Liver (tissue), 9 donors: ENCODE data around the gene FKBP11. TPM values are rescaled to one million over a fixed set of nuclear protein-coding genes. Genes with fewer than 3 reads are reported as not detected.

Source experiments
- DNase-seq: peaks from one replicate; pipeline ENCODE4 v3.0.0-alpha.2; 2017; ENCODE audit warnings: low spot score
- H3K27ac ChIP-seq, 2 donors: one replicate each; pipeline ENCODE4 v1.7.0; 2013; ENCODE audit warnings: inconsistent platforms in 2 of 2, low read length in 2 of 2, control low read depth in 1 of 2, low read depth in 1 of 2, mild to moderate bottlenecking in 1 of 2
- H3K27me3 ChIP-seq, 4 donors: one replicate each; pipeline versions ENCODE4 v1.6.1 to v1.7.0; 2013; ENCODE audit warnings: low read length in 3 of 4, inconsistent platforms in 1 of 4, mild to moderate bottlenecking in 1 of 4, moderate library complexity in 1 of 4; ENCODE audit not compliant: control insufficient read depth in 4 of 4, insufficient read depth in 4 of 4
- H3K36me3 ChIP-seq, 4 donors: one replicate each; pipeline versions ENCODE4 v1.6.1 to v1.7.0; 2013; ENCODE audit warnings: low read length in 3 of 4, mild to moderate bottlenecking in 3 of 4, low read depth in 1 of 4, moderate library complexity in 1 of 4; ENCODE audit not compliant: control insufficient read depth in 4 of 4, insufficient read depth in 3 of 4
- H3K4me1 ChIP-seq, 4 donors: one replicate each; pipeline versions ENCODE4 v1.6.1 to v1.7.0; 2013; ENCODE audit warnings: low read length in 3 of 4, mild to moderate bottlenecking in 3 of 4, moderate library complexity in 1 of 4; ENCODE audit not compliant: control insufficient read depth in 4 of 4, insufficient read depth in 4 of 4
- H3K4me3 ChIP-seq, 3 donors: one replicate each; pipeline versions ENCODE4 v1.6.1 to v1.7.0; 2013; ENCODE audit warnings: low read length in 3 of 3, control low read depth in 1 of 3, low read depth in 1 of 3, mild to moderate bottlenecking in 1 of 3
- H3K9ac ChIP-seq, 2 donors: one replicate each; pipeline ENCODE4 v1.7.0; 2013; ENCODE audit warnings: low read length in 2 of 2, mild to moderate bottlenecking in 2 of 2, moderate library complexity in 2 of 2, control low read depth in 1 of 2, low read depth in 1 of 2
- H3K9me3 ChIP-seq, 4 donors: one replicate each; pipeline versions ENCODE4 v1.6.1 to v1.7.0; 2013; ENCODE audit warnings: low read length in 3 of 4; ENCODE audit not compliant: control insufficient read depth in 4 of 4
- EGR1 ChIP-seq, 2 donors: IDR thresholded peaks; 2 replicates each; pipeline ENCODE4 v1.6.1; 2016 to 2018; ENCODE audit warnings: antibody characterized with exemption in 2 of 2, low read depth in 2 of 2
- FOXA1 ChIP-seq: IDR thresholded peaks from 2 replicates; pipeline ENCODE4 v1.6.1; 2016; ENCODE audit warnings: antibody characterized with exemption
- GABPA ChIP-seq, 2 donors: IDR thresholded peaks in 1 of 2; conservative IDR thresholded peaks in 1 of 2; 2 replicates each; pipeline ENCODE4 v1.6.1; 2016; ENCODE audit warnings: antibody characterized with exemption in 2 of 2, mild to moderate bottlenecking in 1 of 2, moderate library complexity in 1 of 2
- RXRA ChIP-seq, 2 donors: IDR thresholded peaks; 2 replicates each; pipeline ENCODE4 v1.6.1; 2017 to 2018; ENCODE audit warnings: antibody characterized with exemption in 2 of 2, mild to moderate bottlenecking in 1 of 2
- TAF1 ChIP-seq: conservative IDR thresholded peaks from 2 replicates; pipeline ENCODE4 v1.6.1; 2016; ENCODE audit warnings: antibody characterized with exemption, mild to moderate bottlenecking
- YY1 ChIP-seq: IDR thresholded peaks from 2 replicates; pipeline ENCODE4 v1.6.1; 2016; ENCODE audit warnings: antibody characterized with exemption, mild to moderate bottlenecking
- WGBS: extraction: QIAGEN DNeasy Blood & Tissue Kit; methylation state at CpG from one replicate; pipeline ENCODE4 v1.1.7; 2013; 5-methylcytosine and 5-hydroxymethylcytosine counted together
- polyA plus RNA-seq, 2 donors: library from polyadenylated mRNA; stranded (reverse) in 1 of 2; unstranded in 1 of 2; fragments of 200-250 nt in 1 of 2; fragments of >200 nt in 1 of 2; fragmentation: Nextera tagmentation in 1 of 2; extraction: Ambion mirVana in 1 of 2; gene quantifications; one replicate each; pipeline versions ENCODE4 v1.2.1 to v1.2.3, GENCODE V29; 2013 to 2015
- total RNA-seq, 2 donors: library from RNA; depleted of rRNA; stranded (reverse); fragments of >200 nt; gene quantifications; one replicate each; pipeline ENCODE4 v1.2.3, GENCODE V29; 2014
- TF ChIP-seq, protein P1 (sequence below): IDR thresholded peaks from 2 replicates; pipeline ENCODE4 v1.6.1; 2016; ENCODE audit warnings: antibody characterized with exemption
- TF ChIP-seq, protein P2 (sequence below): IDR thresholded peaks from 2 replicates; pipeline ENCODE4 v1.6.1; 2016; ENCODE audit warnings: antibody characterized with exemption
- TF ChIP-seq, protein P3 (sequence below): IDR thresholded peaks from 2 replicates; pipeline ENCODE4 v1.6.1; 2016; ENCODE audit warnings: antibody characterized with exemption, mild to moderate bottlenecking
- TF ChIP-seq, protein P4 (sequence below): fragments of 150-350 bp; IDR thresholded peaks from 2 replicates; pipeline ENCODE4 v1.5.1; 2017; ENCODE audit warnings: improper control_type of control experiment, low read depth, low read length; ENCODE audit not compliant: missing input control
- donor health status: healthy.
- donor health status: healthy.
- donor health status: healthy.
- donor health status: healthy.
- donor health status: healthy.

Gene FKBP11
- total and polyA plus RNA-seq, 4 donors = 28.6 to 162 (median 64.9) TPM

DNA sequence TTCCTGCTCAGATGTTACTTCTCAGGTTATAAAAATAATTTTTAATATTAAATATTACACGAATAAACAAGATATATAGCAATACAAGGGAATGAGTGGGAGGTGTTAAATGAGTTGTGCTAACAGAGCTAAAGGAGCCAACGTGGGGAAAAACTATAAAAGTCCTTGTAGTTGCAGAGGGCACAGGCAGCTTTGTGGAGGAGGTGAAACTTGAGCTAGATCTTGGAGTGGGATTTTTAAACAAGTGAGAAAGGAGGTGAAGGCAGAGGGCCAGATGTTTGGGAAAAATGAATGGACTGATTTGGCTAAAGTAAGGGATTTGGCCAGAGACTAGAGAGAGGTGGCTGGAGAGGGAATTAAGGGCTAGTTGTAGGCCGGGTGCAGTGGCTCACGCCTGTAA is 5.2 kb upstream of the FKBP11 start:
- WGBS = 93% methylated on average over 4 of the region's 4 CpGs
- no peak for TF ChIP-seq YY1
- no peak for TF ChIP-seq EGR1 (IDR thresholded peaks at IDR 0.05; ENCODE audit: low read depth in 2 of 2)
- TF ChIP-seq, protein P1, sequence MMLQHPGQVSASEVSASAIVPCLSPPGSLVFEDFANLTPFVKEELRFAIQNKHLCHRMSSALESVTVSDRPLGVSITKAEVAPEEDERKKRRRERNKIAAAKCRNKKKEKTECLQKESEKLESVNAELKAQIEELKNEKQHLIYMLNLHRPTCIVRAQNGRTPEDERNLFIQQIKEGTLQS = no peak
- TF ChIP-seq, protein P2, sequence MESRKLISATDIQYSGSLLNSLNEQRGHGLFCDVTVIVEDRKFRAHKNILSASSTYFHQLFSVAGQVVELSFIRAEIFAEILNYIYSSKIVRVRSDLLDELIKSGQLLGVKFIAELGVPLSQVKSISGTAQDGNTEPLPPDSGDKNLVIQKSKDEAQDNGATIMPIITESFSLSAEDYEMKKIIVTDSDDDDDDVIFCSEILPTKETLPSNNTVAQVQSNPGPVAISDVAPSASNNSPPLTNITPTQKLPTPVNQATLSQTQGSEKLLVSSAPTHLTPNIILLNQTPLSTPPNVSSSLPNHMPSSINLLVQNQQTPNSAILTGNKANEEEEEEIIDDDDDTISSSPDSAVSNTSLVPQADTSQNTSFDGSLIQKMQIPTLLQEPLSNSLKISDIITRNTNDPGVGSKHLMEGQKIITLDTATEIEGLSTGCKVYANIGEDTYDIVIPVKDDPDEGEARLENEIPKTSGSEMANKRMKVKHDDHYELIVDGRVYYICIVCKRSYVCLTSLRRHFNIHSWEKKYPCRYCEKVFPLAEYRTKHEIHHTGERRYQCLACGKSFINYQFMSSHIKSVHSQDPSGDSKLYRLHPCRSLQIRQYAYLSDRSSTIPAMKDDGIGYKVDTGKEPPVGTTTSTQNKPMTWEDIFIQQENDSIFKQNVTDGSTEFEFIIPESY = no peak
- no peak for TF ChIP-seq RXRA (IDR thresholded peaks at IDR 0.05)
- TF ChIP-seq, protein P3, sequence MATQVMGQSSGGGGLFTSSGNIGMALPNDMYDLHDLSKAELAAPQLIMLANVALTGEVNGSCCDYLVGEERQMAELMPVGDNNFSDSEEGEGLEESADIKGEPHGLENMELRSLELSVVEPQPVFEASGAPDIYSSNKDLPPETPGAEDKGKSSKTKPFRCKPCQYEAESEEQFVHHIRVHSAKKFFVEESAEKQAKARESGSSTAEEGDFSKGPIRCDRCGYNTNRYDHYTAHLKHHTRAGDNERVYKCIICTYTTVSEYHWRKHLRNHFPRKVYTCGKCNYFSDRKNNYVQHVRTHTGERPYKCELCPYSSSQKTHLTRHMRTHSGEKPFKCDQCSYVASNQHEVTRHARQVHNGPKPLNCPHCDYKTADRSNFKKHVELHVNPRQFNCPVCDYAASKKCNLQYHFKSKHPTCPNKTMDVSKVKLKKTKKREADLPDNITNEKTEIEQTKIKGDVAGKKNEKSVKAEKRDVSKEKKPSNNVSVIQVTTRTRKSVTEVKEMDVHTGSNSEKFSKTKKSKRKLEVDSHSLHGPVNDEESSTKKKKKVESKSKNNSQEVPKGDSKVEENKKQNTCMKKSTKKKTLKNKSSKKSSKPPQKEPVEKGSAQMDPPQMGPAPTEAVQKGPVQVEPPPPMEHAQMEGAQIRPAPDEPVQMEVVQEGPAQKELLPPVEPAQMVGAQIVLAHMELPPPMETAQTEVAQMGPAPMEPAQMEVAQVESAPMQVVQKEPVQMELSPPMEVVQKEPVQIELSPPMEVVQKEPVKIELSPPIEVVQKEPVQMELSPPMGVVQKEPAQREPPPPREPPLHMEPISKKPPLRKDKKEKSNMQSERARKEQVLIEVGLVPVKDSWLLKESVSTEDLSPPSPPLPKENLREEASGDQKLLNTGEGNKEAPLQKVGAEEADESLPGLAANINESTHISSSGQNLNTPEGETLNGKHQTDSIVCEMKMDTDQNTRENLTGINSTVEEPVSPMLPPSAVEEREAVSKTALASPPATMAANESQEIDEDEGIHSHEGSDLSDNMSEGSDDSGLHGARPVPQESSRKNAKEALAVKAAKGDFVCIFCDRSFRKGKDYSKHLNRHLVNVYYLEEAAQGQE = no peak
- TF ChIP-seq TAF1 = no peak
- TF ChIP-seq, protein P4, sequence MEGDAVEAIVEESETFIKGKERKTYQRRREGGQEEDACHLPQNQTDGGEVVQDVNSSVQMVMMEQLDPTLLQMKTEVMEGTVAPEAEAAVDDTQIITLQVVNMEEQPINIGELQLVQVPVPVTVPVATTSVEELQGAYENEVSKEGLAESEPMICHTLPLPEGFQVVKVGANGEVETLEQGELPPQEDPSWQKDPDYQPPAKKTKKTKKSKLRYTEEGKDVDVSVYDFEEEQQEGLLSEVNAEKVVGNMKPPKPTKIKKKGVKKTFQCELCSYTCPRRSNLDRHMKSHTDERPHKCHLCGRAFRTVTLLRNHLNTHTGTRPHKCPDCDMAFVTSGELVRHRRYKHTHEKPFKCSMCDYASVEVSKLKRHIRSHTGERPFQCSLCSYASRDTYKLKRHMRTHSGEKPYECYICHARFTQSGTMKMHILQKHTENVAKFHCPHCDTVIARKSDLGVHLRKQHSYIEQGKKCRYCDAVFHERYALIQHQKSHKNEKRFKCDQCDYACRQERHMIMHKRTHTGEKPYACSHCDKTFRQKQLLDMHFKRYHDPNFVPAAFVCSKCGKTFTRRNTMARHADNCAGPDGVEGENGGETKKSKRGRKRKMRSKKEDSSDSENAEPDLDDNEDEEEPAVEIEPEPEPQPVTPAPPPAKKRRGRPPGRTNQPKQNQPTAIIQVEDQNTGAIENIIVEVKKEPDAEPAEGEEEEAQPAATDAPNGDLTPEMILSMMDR = no peak
- H3K36me3 ChIP-seq = peaks cover 0 to 14% (median 6%) of the 10 kb centered on the region in 4 donors

DNA sequence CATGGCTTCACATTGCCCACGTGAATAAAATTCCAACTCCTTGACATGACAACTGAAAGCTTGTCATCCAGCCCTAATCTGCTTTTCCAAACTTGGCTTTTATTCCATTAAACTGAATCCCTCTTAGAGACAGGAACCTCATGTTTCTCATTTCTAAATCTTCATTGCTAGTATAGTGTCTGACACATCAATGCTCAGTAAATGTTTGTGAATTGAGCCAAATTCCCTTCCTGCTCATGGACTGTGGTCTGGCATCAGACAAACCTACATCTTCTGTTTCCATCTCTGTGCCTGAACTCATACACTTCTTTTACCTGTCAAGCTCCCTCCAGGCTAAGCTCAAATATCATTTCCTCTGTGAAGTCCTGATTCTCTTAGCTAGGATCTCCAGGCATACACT is 4.3 kb upstream of the FKBP11 start:
- H3K4me1 ChIP-seq = peaks cover 0 to 7% (median 2%) of the 10 kb centered on the region in 4 donors
- no peak for TF ChIP-seq FOXA1
- no peak for DNase-seq
- no peak overlapping the region for H3K4me3 ChIP-seq
- H3K9me3 ChIP-seq = no peaks in the 10 kb centered on the region
- H3K27ac ChIP-seq = no peak overlapping the region
- 95% methylated on average over 1 of the region's 1 CpG for WGBS
- no peaks in the 10 kb centered on the region for H3K27me3 ChIP-seq
- no peak overlapping the region for H3K9ac ChIP-seq
- peaks cover 0 to 14% (median 6%) of the 10 kb centered on the region in 4 donors for H3K36me3 ChIP-seq

More for the DNA sequence above, 5.2 kb upstream of the FKBP11 start:
- no peaks in the 10 kb centered on the region for H3K9me3 ChIP-seq
- peaks cover 0 to 4% (median 2%) of the 10 kb centered on the region in 4 donors for H3K4me1 ChIP-seq
- no peak overlapping the region for H3K9ac ChIP-seq
- H3K27ac ChIP-seq = no peak overlapping the region
- no peaks in the 10 kb centered on the region for H3K27me3 ChIP-seq
- H3K4me3 ChIP-seq = no peak overlapping the region
- DNase-seq = no peak

DNA sequence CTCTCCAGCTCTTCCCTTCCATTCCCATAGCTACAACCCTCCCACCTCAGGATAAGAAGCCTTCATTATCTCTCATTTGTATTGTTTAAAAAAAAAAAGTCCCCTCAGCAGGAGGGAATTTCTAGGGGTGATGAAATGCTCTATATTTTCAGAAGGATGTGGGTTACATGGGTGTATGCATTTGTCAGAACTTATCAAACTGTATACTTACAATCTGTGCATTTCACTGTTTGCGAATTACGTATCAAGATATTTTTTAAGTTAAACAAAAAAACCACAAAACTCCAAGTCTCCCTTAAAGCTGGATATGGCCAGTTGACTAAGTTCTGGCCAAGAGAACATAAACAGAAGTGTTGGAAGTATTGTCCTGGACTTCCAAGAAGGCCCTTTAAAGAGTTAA is 2.0 kb upstream of the FKBP11 start:
- Histone ChIP-seq H3K27ac (no peak overlapping the region), H3K9me3 (no peaks in the 10 kb centered on the region), H3K4me3 (no peak overlapping the region), H3K27me3 (no peaks in the 10 kb centered on the region), H3K4me1 (peaks cover 0 to 10% (median 9%) of the 10 kb centered on the region in 4 donors), H3K9ac (no peak overlapping the region), H3K36me3 (peaks cover 0 to 7% (median 6%) of the 10 kb centered on the region in 4 donors)
- DNase-seq = no peak
- 92% methylated on average over 2 of the region's 2 CpGs for WGBS
- TF ChIP-seq GABPA (IDR thresholded peaks at IDR 0.05 in 1 of 2, conservative IDR thresholded peaks at IDR 0.05 in 1 of 2) = no peak
- TF ChIP-seq, protein P3 = no peak
- no peak for TF ChIP-seq YY1
